DMS53 (cell line): ENCODE measurements around the gene CACNA1A.
"Not testable (repeated sequence)": the region's sequence is repeated elsewhere in the genome, so short reads cannot be mapped to it uniquely, and the experiment has no call there.

Source experiments
- DNase-seq: peaks from one replicate; lab custom pipeline; 2025; lab: John Stamatoyannopoulos, UW

CACNA1A gene

GRCh38 chr19:13206587-13206986, 299.7 kb downstream of the CACNA1A start:
- DNase-seq, result no peak

DNA sequence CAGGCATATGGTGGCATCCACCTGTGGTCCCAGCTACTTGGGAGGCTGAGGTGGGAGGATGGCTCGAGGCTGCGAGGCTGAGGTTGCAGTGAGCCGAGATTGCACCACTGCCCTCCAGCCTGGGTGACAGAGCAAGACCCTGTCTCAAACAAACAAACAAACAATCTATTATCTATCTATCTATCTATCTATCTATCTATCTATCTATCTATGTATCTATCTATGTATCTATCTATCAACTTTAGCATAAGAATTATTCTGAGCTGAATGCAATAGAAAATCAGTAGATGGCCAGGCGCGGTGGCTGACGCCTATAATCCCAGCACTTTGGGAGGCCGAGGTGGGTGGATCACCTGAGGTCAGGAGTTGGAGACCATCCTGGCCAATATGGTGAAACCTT, 304.2 kb downstream of the CACNA1A start:
- not testable (repeated sequence) for DNase-seq

DNA sequence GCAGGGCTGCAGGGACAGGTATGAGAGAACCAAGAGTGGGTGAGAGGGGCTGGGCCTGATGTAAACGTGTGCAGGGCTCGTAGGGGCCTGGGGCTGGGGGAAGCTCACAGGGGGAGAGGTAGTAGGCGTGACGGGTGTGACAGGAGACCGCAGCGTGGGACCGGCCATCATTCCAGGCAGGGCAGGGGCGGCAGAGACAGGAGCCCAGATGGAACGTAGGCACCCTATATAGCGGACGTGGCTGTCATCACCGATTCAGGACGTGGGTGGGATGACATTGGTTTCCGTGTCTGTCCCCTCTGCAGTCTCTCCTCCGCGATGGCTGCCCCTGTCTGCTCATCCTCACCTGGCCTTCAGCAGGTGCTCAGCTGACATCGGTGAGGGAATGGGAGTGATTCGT, 307.6 kb downstream of the CACNA1A start:
- DNase-seq, result no peak

DNA sequence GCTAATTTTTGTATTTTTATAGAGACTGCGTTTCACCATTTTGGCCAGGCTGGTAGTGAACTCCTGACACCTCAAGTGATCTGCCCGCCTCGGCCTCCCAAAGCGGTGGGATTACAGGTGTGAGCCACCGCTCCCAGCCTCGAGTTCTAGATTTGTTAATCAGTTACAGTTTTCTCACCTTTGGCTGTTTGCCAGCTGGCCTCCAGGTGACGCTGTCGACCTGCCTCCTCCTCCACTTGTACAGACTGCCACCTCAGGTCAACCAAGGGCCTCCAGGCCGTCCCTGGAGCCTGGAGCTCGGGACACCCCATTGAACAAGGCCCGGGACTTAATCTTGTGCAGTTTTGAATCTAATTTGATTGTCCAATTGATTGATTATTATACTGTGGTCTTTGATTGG, 310.6 kb downstream of the CACNA1A start:
- peak; percentile 93 for DNase-seq

DNA sequence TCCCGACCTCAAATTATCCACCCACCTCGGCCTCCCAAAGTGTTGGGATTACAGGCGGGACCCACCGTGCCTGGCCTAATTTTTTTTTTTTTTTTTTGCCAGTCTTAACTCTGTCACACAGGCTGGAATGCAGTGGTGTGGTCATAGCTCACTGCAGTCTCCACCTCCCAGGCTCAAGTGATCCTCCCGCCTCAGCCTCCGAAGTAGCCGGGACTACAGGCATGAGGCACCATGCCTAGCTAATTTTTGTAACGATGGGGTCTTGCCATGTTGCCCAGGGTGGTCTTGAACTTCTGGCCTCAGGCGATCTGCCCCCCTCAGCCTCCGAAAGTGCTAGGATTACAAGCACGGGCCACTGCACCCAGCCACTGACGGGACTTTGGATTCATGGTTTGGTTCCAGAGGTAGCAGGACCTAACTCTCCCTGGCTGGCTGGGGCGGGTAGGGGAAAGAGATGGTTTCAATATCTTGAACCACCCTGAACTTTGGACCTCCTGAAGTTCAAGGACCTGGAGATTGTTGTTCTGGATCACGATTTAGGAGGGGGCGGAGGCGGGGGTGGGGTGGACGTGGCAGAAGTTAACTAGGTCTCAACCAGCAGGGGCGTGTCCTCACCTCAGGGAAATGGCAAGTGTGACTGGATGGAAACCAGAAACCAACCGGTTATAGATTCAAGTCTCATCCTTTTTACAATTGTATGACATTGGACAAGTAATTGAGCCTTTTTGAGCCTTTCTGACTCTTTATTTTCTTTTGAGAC, 315.3 kb downstream of the CACNA1A start:
- DNase-seq, result peak; percentile 43

- no peak for DNase-seq
These were observed 316.7 kb downstream of the CACNA1A start for GRCh38 chr19:13189600-13189999.

- DNase-seq, result no peak
These were observed 318.9 kb downstream of the CACNA1A start for GRCh38 chr19:13187419-13187818.

DNA sequence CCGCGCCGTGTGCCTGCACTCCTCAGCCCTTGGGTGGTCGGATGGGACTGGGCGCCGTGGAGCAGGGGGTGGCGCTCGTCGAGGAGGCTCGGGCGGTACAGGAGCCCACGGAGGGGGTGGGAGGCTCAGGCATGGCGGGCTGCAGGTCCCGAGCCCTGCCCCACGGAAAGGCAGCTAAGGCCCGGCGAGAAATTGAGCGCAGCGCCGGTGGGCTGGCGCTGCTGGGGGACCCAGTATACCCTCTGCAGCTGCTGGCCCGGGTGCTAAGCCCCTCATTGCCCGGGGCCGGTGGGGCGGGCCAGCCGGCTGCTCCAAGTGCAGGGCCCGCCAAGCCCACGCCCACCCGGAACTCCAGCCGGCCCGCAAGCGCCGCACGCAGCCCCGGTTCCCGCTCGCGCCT, 319.6 kb downstream of the CACNA1A start:
- not testable (repeated sequence) for DNase-seq

GRCh38 chr19:13185763-13186657, 320.3 kb downstream of the CACNA1A start:
- DNase-seq, result not testable (repeated sequence)

GRCh38 chr19:13184926-13185325, 321.4 kb downstream of the CACNA1A start:
- not testable (repeated sequence) for DNase-seq

DNA sequence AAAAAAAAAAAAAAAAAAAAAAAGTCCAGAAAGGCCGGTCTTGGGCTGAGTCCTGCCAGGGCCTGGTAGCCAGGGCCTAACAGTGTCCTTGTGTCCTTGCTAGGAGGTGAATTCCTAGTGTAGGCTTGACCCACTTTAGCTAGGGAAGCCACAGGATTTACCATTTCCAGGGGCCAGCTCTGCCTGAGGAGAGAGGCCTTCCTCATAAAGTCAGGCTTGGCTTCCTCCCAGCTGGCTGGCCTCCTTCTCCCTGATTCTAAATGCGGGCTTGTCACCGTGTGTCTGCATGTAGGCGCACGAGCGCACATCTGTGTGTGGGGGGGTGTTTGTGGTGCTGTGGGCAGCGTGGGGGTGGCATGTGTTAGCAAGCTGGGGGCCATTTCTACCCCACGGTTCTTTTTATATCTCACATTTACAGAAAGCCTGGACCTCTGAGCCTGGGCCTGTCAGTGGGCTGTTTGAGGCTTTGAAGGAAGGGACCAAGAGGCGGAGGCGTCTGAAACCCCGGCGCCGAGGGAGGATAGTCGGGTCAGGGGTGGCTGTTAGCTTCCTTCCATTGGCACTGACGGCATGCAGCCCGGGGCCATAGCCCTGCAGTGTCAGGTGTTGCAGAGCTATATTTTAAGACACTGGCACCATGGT, 324.4 kb downstream of the CACNA1A start:
- DNase-seq, result no peak

GRCh38 chr19:13178291-13178690, 328.0 kb downstream of the CACNA1A start:
- not testable (repeated sequence) for DNase-seq

GRCh38 chr19:13177584-13177983, 328.7 kb downstream of the CACNA1A start:
- not testable (repeated sequence) for DNase-seq

GRCh38 chr19:13176345-13176744, 329.9 kb downstream of the CACNA1A start:
- no peak for DNase-seq

DNA sequence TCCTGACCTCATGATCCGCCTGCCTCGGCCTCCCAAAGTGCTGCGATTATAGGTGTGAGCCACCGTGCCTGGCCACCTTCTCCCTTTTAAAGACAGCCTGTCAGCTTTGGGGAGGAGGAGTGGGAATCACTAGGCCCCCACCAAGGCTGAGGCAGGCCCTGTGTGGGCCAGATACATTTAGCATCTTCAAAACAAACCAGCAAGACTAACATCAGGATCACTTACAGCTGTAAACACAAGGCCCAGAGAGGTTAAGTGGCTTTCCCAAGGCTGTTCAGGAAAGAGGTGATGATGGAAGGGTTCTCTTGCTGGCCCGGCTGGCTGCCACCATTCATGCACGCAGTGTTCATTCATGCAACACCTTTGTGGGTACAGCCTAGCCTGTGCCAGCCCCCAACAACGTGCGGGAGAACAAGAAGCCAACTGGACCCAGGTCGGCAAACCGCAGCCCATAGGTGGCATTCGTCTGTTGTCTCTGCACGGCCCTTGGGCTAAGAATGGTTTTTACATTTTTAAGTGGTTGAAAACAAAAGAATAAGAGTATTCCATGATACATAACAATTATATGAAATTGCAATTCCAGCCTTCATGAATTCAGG, 333.0 kb downstream of the CACNA1A start:
- DNase-seq, result no peak

GRCh38 chr19:13172346-13173138, 333.7 kb downstream of the CACNA1A start:
- DNase-seq, result peak; percentile 88

GRCh38 chr19:13171146-13171545, 335.1 kb downstream of the CACNA1A start:
- DNase-seq, result no peak

- peak; percentile 48 for DNase-seq
These were observed 336.5 kb downstream of the CACNA1A start for GRCh38 chr19:13169769-13170168.

DNA sequence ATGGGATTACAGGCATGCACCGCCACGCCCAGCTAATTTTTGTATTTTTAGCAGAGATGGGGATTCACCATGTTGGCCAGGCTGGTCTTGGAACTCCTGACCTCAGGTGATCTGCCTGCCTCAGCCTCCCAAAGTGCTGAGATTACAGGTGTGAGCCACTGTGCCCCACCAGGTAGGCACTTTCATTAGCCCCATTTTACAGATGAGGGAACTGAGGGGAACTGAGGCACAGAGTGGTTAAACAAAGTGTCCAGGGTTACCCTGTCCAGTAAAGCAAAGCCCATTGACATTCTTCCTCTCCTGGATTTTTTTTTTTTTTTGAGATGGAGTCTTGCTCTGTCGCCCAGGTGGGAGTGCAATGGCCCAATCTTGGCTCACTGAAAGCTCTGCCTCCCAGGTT, 340.1 kb downstream of the CACNA1A start:
- not testable (repeated sequence) for DNase-seq

GRCh38 chr19:13165162-13165997, 340.9 kb downstream of the CACNA1A start:
- no peak for DNase-seq
